HepG2 (cell line): ENCODE measurements around the gene GNG3. TPM values are rescaled to one million over a fixed set of nuclear protein-coding genes. Genes with fewer than 3 reads are reported as not detected.

Experiments
- ATF4 ChIP-seq, 2 experiments: fragments of 450-650 bp in 1 of 2; sonication (generic) in 1 of 2; formaldehyde crosslinking; IDR thresholded peaks; 2 replicates each; pipeline versions ENCODE4 v1.5.0 to v1.8.0; 2020 to 2022; ENCODE audit warnings: mild to moderate bottlenecking in 1 of 2, missing genetic modification reagents in 1 of 2
- CHCHD3 ChIP-seq: sonication (generic); formaldehyde crosslinking; IDR thresholded peaks from 2 replicates; pipeline ENCODE4 v1.8.0; 2022; ENCODE audit warnings: mild to moderate bottlenecking, missing genetic modification reagents, moderate library complexity
- CHD2 ChIP-seq: IDR thresholded peaks from 2 replicates; pipeline ENCODE4 v1.6.1; 2011; ENCODE audit warnings: low read depth, low read length, improper control_type of control experiment
- FOXP1 ChIP-seq, 2 experiments: fragments of 450-650 bp in 1 of 2; IDR thresholded peaks; 2 replicates each; pipeline ENCODE4 v1.6.1; 2017 to 2018; ENCODE audit warnings: antibody characterized with exemption in 1 of 2
- HMGA1 ChIP-seq: sonication (generic); formaldehyde crosslinking; conservative IDR thresholded peaks from 2 replicates; pipeline ENCODE4 v1.4.0; 2020; ENCODE audit warnings: missing genetic modification reagents
- KLF12 ChIP-seq: sonication (generic); formaldehyde crosslinking; IDR thresholded peaks from 2 replicates; pipeline ENCODE4 v1.4.0; 2020; ENCODE audit warnings: missing genetic modification reagents, borderline replicate concordance
- MTF2 ChIP-seq: sonication (generic); formaldehyde crosslinking; IDR thresholded peaks from 2 replicates; pipeline ENCODE4 v1.5.0; 2020; ENCODE audit warnings: missing genetic modification reagents, borderline replicate concordance
- MXD4 ChIP-seq: IDR thresholded peaks from 2 replicates; pipeline ENCODE4 v1.6.1; 2016; ENCODE audit warnings: mild to moderate bottlenecking, missing biosample characterization, missing genetic modification reagents
- NCOA1 ChIP-seq: sonication (generic); formaldehyde crosslinking; IDR thresholded peaks from 2 replicates; pipeline ENCODE4 v1.9.0; 2021; ENCODE audit warnings: missing genetic modification reagents
- NR2F6 ChIP-seq, 2 experiments: IDR thresholded peaks; 2 replicates each; pipeline ENCODE4 v1.6.1; 2016; ENCODE audit warnings: antibody characterized with exemption in 1 of 2, mild to moderate bottlenecking in 1 of 2
- SIX1 ChIP-seq: sonication (generic); formaldehyde crosslinking; IDR thresholded peaks from 2 replicates; pipeline ENCODE4 v1.4.0; 2020; ENCODE audit warnings: missing genetic modification reagents, borderline replicate concordance
- ZEB1 ChIP-seq: IDR thresholded peaks from 2 replicates; pipeline ENCODE4 v1.6.1; 2012; ENCODE audit warnings: mild to moderate bottlenecking, low read depth, inconsistent platforms; ENCODE audit not compliant: insufficient replicate concordance
- ZNF10 ChIP-seq: sonication (generic); formaldehyde crosslinking; IDR thresholded peaks from 2 replicates; pipeline ENCODE4 v1.4.0; 2020; ENCODE audit warnings: mild to moderate bottlenecking, low read depth, missing genetic modification reagents, borderline replicate concordance
- ZNF556 ChIP-seq: sonication (generic); formaldehyde crosslinking; IDR thresholded peaks from 2 replicates; pipeline ENCODE4 v1.4.0; 2020; ENCODE audit warnings: mild to moderate bottlenecking, missing genetic modification reagents, borderline replicate concordance
- ZNF589 ChIP-seq: sonication (generic); formaldehyde crosslinking; conservative IDR thresholded peaks from 2 replicates; pipeline ENCODE4 v1.8.0; 2022; ENCODE audit warnings: mild to moderate bottlenecking, moderate library complexity, missing genetic modification reagents
- ZNF7 ChIP-seq: IDR thresholded peaks from 2 replicates; pipeline ENCODE4 v1.6.1; 2016; ENCODE audit warnings: missing biosample characterization, missing genetic modification reagents
- polyA plus RNA-seq, 8 experiments: library from polyadenylated mRNA; depleted of rRNA in 3 of 8; stranded (reverse) in 7 of 8; unstranded in 1 of 8; fragments of >200 nt; fragmentation: Illumina TruSeq in 4 of 8; extraction: Trizol in 4 of 8; gene quantifications; 2 replicates each; pipeline versions ENCODE4 v1.2.1 to v1.2.3, GENCODE V29; 2011 to 2016; ENCODE audit warnings: low read depth in 4 of 8, missing spikeins in 1 of 8, mixed read lengths in 1 of 8; ENCODE audit not compliant: insufficient read depth in 1 of 8
- total RNA-seq, 5 experiments: library from RNA; depleted of rRNA; stranded (reverse); fragments of >200 nt; fragmentation: Illumina TruSeq; extraction: Trizol; gene quantifications; 2 replicates each; pipeline ENCODE4 v1.2.3, GENCODE V29; 2016; ENCODE audit warnings: low read depth in 1 of 5
- TF ChIP-seq, protein P1 (sequence below): IDR thresholded peaks from 2 replicates; pipeline ENCODE4 v1.6.1; 2016; ENCODE audit warnings: missing compliant biosample characterization, missing genetic modification reagents, borderline replicate concordance
- TF ChIP-seq, protein P2 (sequence below): sonication (generic); formaldehyde crosslinking; IDR thresholded peaks from 2 replicates; pipeline ENCODE4 v1.8.1; 2023; ENCODE audit warnings: mild to moderate bottlenecking, missing genetic modification reagents
- TF ChIP-seq, protein P3 (sequence below): sonication (generic); formaldehyde crosslinking; IDR thresholded peaks from 2 replicates; pipeline ENCODE4 v1.9.0; 2021; ENCODE audit warnings: mild to moderate bottlenecking, missing genetic modification reagents

Gene GNG3
- total and polyA plus RNA-seq, 2 of the 13 experiments (the other 11 are each of a cell fraction or from before 2014, with no cell fraction given), result not detected

- TF ChIP-seq NCOA1 (CRISPR knock-in tag) (peak; percentile 42; the same call in 1 of the 2 replicates), ZNF589 (CRISPR knock-in tag) (0 out of 2 replicates have a peak, but pooled peaks have one; percentile 13), FOXP1 (IDR thresholded peaks at IDR 0.05) (no peak), FOXP1 (CRISPR knock-in tag; IDR thresholded peaks at IDR 0.05) (no peak), MXD4 (no peak), KLF12 (CRISPR knock-in tag) (0 out of 2 replicates have a peak, but pooled peaks have one; percentile 16), CHD2 (no peak), NR2F6 (IDR thresholded peaks at IDR 0.05) (no peak), NR2F6 (CRISPR knock-in tag; IDR thresholded peaks at IDR 0.05) (no peak), ZNF556 (peak; percentile 47), ZNF7 (CRISPR knock-in tag) (no peak), MTF2 (CRISPR knock-in tag) (0 out of 2 replicates have a peak, but pooled peaks have one; percentile 30), SIX1 (CRISPR knock-in tag) (0 out of 2 replicates have a peak, but pooled peaks have one; percentile 21), CHCHD3 (CRISPR knock-in tag) (no peak), HMGA1 (no peak), ZEB1 (peak; percentile 16), ZNF10 (CRISPR knock-in tag) (no peak), ATF4 (CRISPR knock-in tag; IDR thresholded peaks at IDR 0.05) (no peak)
- TF ChIP-seq, protein P1, sequence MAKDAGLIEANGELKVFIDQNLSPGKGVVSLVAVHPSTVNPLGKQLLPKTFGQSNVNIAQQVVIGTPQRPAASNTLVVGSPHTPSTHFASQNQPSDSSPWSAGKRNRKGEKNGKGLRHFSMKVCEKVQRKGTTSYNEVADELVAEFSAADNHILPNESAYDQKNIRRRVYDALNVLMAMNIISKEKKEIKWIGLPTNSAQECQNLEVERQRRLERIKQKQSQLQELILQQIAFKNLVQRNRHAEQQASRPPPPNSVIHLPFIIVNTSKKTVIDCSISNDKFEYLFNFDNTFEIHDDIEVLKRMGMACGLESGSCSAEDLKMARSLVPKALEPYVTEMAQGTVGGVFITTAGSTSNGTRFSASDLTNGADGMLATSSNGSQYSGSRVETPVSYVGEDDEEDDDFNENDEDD (CRISPR knock-in tag), result no peak
- TF ChIP-seq, protein P2, sequence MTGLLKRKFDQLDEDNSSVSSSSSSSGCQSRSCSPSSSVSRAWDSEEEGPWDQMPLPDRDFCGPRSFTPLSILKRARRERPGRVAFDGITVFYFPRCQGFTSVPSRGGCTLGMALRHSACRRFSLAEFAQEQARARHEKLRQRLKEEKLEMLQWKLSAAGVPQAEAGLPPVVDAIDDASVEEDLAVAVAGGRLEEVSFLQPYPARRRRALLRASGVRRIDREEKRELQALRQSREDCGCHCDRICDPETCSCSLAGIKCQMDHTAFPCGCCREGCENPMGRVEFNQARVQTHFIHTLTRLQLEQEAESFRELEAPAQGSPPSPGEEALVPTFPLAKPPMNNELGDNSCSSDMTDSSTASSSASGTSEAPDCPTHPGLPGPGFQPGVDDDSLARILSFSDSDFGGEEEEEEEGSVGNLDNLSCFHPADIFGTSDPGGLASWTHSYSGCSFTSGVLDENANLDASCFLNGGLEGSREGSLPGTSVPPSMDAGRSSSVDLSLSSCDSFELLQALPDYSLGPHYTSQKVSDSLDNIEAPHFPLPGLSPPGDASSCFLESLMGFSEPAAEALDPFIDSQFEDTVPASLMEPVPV, result no peak
- TF ChIP-seq, protein P3, sequence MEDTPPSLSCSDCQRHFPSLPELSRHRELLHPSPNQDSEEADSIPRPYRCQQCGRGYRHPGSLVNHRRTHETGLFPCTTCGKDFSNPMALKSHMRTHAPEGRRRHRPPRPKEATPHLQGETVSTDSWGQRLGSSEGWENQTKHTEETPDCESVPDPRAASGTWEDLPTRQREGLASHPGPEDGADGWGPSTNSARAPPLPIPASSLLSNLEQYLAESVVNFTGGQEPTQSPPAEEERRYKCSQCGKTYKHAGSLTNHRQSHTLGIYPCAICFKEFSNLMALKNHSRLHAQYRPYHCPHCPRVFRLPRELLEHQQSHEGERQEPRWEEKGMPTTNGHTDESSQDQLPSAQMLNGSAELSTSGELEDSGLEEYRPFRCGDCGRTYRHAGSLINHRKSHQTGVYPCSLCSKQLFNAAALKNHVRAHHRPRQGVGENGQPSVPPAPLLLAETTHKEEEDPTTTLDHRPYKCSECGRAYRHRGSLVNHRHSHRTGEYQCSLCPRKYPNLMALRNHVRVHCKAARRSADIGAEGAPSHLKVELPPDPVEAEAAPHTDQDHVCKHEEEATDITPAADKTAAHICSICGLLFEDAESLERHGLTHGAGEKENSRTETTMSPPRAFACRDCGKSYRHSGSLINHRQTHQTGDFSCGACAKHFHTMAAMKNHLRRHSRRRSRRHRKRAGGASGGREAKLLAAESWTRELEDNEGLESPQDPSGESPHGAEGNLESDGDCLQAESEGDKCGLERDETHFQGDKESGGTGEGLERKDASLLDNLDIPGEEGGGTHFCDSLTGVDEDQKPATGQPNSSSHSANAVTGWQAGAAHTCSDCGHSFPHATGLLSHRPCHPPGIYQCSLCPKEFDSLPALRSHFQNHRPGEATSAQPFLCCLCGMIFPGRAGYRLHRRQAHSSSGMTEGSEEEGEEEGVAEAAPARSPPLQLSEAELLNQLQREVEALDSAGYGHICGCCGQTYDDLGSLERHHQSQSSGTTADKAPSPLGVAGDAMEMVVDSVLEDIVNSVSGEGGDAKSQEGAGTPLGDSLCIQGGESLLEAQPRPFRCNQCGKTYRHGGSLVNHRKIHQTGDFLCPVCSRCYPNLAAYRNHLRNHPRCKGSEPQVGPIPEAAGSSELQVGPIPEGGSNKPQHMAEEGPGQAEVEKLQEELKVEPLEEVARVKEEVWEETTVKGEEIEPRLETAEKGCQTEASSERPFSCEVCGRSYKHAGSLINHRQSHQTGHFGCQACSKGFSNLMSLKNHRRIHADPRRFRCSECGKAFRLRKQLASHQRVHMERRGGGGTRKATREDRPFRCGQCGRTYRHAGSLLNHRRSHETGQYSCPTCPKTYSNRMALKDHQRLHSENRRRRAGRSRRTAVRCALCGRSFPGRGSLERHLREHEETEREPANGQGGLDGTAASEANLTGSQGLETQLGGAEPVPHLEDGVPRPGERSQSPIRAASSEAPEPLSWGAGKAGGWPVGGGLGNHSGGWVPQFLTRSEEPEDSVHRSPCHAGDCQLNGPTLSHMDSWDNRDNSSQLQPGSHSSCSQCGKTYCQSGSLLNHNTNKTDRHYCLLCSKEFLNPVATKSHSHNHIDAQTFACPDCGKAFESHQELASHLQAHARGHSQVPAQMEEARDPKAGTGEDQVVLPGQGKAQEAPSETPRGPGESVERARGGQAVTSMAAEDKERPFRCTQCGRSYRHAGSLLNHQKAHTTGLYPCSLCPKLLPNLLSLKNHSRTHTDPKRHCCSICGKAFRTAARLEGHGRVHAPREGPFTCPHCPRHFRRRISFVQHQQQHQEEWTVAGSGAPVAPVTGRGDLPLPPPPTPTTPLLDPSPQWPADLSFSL (CRISPR knock-in tag), result peak; percentile 22; the same call in 1 of the 2 replicates
Observed at GRCh38 chr11:62665599-62666258, 41.7 kb upstream of the GNG3 start (continued).
